NCI-H146 (cell line): Measurements from ENCODE around the gene MYO7A.

ENCODE experiments used
- DNase-seq: peaks from one replicate; lab custom pipeline; 2025; lab: John Stamatoyannopoulos, UW

Gene MYO7A

GRCh38 chr11:77187111-77187750, 59.2 kb downstream of the MYO7A start:
- DNase-seq = no peak

GRCh38 chr11:77187776-77188632, 60.0 kb downstream of the MYO7A start:
- DNase-seq = peak; percentile 79

GRCh38 chr11:77188633-77189491, 60.8 kb downstream of the MYO7A start:
- DNase-seq = peak; percentile 91

GRCh38 chr11:77189588-77190210, 61.7 kb downstream of the MYO7A start:
- DNase-seq = no peak

- DNase-seq = no peak
Measured at GRCh38 chr11:77190331-77191075, 62.5 kb downstream of the MYO7A start.

- DNase-seq = no peak
Measured at GRCh38 chr11:77191429-77191822, 63.4 kb downstream of the MYO7A start.

GRCh38 chr11:77191823-77192495, 63.9 kb downstream of the MYO7A start:
- DNase-seq = peak; percentile 27

- no peak for DNase-seq
Measured at GRCh38 chr11:77193167-77193566, 65.1 kb downstream of the MYO7A start.

- DNase-seq = no peak
Measured at GRCh38 chr11:77193911-77194830, 66.1 kb downstream of the MYO7A start.

GRCh38 chr11:77195071-77195755, 67.2 kb downstream of the MYO7A start:
- DNase-seq = no peak

GRCh38 chr11:77196961-77197360, 68.9 kb downstream of the MYO7A start:
- DNase-seq = no peak

GRCh38 chr11:77197626-77198320, 69.7 kb downstream of the MYO7A start:
- DNase-seq = no peak

- DNase-seq = peak; percentile 29
Measured at GRCh38 chr11:77198440-77198849, 70.4 kb downstream of the MYO7A start.

- no peak for DNase-seq
Measured at GRCh38 chr11:77199137-77199745, 71.2 kb downstream of the MYO7A start.

- DNase-seq = no peak
Measured at GRCh38 chr11:77200351-77201268, 72.6 kb downstream of the MYO7A start.

GRCh38 chr11:77201370-77201769, 73.3 kb downstream of the MYO7A start:
- no peak for DNase-seq
